Stimulated activated CD8-positive, alpha-beta memory T cell treated with anti-CD3 and anti-CD28 coated beads, Interleukin-2, amount 100 ng/mL, for 1 hour (primary cell): Measurements from ENCODE around the gene AUH.

Experiments
- DNase-seq, 2 donors: peaks; one replicate each; pipeline ENCODE4 v3.0.0-alpha.2; 2020; ENCODE audit warnings: low read depth in 2 of 2

AUH gene

GRCh38 chr9:91166796-91167366 lies 194.8 kb downstream of the AUH start:
- no peak for DNase-seq

- DNase-seq, result peak; percentile 31 to 51
Observed at GRCh38 chr9:91164724-91165520, 196.8 kb downstream of the AUH start.
